Middle frontal gyrus (tissue), 1 donor: ENCODE results near the gene IL2RA.
"Not testable (repeated sequence)": the region's sequence is repeated elsewhere in the genome, so short reads cannot be mapped to it uniquely, and the experiment has no call there.

Experiments
- DNase-seq: peaks from one replicate; pipeline ENCODE4 v3.0.0-alpha.2; 2015; ENCODE audit warnings: low spot score; ENCODE audit errors: extremely low spot score

IL2RA gene

DNA sequence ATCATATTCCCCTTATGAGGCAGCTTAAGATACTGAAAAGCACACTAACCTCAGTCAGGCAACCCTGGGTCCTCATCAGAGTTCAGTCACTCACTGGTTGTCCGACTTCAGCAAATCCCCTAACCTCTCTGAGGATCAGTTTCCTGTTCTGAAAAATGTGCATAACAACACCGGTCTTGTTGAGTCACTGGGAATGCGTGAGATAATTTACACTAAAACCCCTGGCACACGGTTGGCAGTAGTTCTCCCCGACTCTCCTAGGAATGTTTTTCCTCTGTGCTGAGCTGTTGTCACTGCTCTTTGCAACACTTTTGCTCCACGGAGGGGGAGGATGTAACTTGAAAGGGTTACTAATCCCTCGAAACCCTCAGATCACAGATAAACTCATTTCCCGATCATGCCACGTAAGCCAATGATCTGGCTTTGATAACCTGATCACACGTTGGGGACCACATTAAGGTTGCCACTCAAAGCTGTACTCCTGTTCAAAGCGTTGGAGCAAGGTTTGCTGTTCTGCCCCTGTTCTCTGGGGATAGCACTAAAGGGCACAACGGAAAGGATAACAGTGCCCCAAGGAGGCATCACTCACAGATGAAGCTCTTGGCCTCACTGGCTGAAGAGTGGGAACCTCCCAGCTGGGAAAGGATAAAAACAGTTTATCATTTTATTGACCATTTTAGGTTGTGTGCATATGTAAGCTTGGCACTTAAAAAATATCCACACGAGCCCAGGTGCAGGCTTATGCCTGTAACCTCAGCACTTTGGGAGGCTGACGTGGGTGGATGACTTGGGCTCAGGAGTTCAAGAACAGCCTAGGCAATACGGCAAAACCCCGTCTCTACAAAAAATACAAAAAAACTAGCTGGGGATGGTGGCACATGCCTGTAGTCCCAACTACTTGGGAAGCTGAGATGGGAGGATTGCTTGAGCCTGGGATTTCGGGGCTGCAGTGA, 21.6 kb upstream of the IL2RA start:
- no peak for DNase-seq

DNA sequence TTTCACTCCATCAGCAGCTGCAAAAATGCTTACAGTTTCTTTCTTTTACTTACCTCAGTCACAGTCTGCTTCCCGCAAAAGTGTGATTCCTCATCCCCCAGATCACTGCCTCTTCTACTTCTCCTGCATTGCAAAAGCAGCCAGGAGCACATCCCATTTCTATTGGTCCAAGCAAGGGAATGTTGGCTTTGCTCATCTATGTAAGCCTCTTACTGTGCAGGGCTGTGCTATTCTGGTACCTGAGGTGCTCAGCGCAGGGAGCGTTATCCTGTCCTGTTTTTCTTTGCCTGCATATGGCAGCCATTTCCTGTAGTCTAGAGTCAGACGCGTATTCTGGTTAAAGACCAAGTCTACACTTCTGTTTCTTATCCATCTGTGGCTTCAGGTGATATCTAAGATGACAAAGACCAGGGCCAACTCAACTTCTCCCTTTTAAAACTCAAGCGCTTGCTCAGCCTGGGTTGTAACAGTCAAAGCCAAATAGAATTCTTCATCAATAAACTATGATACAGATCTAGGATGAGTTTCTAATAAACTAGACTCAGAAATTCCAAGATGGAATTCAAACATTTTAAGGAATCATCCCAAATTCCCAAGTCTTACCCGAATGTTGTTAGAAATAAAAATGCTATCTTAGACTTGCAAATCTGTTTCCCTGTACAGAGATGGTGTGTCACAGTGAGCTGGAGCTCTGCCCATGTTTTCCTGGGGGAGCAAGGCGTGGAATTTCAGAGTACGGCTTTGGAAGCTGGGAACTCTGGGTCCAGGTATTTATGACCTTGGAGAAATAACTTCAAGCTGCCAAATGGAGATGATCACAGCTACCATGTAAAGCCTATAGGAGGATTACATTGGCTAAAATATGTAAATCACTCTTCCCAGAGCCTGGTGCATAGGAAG, 20.6 kb upstream of the IL2RA start:
- no peak for DNase-seq

DNA sequence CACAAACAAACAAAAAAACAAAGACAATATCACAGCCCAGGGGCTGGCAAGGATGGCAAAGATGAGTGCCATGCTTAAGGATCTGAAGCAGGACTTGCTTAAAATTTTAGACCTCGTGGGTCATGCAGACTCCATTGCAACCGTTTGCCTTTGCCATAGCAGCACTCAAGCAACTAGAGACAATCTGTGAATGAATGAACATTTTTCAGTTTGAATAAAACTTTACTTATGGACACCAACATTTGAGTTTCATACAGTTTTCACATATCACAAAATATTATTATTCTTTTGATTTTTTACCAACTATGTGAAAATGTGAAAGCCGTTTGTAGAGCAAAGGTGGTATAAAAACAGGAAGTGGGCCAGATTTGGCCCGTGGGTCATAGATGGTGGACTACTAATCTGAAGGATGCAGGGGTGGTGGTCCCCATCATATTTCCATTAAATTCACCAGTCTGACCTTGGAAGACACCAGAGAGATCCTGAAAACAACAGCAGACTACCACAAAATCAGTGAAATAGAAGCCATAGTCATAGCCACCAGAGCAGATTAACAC, 18.3 kb upstream of the IL2RA start:
- DNase-seq: no peak

DNA sequence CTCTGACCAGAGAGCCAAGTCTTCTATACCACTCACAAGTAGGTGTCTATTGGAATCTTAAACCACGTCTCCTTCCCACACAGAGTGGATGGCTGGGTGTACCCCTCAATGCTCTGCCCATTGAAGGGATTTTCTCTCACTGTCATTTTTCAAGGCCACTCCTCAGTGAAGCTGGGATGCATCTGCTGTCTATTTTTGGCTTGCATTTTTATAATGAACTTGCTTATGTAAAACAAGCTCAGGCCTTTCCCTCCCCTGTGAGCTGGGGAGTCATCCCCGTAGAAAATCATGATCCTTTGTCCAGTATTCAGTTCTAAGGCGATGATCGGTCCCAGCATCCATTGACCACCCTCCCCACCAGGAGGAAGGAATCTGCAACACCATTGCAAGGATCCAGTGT, 16.9 kb upstream of the IL2RA start:
- no peak for DNase-seq

DNA sequence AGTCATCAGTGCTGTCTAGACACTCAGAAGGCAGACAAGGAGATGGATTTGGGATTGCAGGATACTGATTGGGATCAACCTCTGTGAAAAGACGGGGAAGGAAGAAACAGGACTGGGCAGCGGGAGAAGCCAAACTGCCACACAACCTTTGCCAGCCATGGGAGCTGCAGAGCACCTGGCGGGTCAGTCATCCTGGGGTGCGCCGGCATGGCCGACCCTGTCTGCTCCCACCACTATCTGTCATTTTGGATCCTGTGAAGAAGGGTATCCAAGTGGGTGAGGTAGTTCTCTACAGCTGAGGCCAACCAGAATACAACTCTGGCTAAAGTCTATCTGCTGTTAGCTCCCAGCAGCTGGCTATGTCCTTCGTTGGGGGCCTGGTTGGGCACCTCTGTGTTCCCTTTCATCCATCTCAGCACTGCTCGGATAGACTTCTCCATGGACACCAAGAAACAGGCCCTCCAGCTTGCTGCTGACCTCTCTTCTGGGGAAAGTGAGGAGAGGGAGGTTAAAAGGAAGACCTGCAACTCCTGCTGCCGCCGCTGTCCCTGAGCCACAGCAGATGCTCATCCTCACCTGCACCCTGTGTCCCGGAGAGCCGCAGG, 15.0 kb upstream of the IL2RA start:
- no peak for DNase-seq

DNA sequence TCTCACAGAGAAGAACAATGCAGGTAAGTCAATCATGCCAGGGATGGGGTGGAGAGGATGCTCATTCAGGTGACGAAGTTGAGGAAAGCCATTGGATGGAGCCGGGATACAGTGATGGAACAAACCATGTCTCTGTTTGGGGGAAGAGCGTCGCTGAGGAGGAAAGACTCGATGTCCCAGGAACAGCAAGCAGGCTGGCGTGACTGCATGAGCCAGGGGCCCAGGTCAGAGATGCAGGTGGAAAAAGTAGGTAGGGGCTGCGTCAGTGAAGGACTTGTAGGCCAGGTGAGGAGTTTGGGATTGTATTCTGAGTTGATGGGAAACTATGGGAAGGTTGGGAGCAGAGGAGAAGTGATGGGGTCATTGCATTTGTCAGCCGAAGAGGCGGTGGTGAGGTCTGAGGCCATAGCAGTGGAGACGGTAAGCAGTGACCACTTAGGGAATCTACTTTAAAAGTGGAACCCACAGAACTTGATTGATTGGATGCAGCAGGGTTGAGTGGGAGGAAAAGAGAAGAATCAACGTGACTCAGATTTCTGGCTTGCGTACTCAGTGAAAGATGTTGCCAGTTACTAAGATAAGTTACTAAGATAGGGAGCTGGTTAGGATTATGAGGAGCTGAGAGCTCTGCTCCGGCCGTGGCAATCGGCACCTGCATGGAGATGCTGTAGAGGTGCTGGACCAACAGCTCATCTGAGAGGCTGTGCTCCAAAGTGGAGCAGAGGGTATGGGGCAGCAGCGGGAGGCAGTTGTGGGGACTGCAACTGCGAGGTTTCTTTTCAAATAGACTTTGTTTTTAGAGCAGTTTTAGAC, 12.5 kb upstream of the IL2RA start:
- no peak for DNase-seq

GRCh38 chr10:6072215-6072934, 10.2 kb upstream of the IL2RA start:
- DNase-seq: no peak

GRCh38 chr10:6071181-6072175, 9.3 kb upstream of the IL2RA start:
- no peak for DNase-seq

GRCh38 chr10:6070660-6071059, 8.5 kb upstream of the IL2RA start:
- DNase-seq: no peak

DNA sequence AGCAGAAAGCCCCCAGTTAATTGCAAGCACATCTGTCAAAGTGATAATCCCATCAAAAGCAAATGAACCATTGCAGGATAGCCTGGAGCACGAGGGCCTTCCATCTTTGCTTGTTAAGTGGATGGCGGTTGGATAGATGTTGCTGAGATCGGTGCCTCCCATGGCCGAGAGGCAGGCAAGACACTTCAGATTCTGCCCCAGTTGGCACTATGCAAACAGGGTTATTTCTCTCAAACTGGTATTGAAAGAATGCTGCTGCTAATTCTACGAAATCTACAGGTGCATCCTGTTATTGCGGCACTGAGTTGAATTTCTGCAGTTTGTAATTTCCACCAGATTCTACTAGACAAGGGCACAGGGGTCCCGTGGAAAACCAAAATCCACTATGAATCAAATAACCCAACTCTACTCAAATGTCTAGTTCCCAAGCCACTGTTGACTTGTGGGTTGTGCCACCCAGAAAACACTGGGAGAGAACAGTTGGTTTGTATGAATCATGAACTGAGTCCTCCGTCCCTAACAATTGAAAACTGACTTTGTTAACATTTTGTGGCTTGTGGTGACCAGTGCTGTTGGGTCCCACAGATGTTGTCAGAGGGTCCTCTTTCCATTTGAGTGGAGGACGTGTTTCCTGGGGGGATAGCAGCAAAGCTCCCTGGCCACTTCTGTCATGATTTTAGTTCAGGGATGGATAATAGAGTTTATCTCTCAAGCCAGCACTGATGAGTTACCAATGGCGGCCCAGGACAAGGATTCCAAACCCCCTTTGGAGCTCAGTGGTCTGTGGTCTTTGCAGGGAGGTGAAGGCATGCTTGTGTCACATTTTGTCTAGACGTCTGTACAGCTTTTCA, 7.1 kb upstream of the IL2RA start:
- DNase-seq: no peak

- DNase-seq: no peak
Observed at GRCh38 chr10:6068422-6068821, 6.3 kb upstream of the IL2RA start.

DNA sequence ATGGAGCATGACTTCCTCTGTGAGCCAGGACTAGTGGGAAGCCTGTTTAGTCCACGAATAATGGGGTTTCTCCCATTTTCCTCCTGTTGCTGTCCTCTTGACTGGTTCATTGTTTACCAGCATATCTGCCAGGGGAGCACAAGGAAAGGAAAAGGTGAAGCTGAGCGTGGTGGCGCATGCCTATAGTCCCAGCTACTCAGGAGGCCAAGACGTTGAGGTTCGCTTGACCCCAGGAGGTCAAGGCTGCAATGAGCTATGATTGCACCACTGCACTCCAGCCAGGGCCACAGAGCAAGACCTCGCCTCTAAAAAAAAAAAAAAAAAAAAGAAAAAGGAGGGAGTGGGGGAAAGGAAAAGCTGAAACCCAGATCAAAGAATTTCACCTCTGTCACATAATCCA, 5.8 kb upstream of the IL2RA start:
- no peak for DNase-seq

DNA sequence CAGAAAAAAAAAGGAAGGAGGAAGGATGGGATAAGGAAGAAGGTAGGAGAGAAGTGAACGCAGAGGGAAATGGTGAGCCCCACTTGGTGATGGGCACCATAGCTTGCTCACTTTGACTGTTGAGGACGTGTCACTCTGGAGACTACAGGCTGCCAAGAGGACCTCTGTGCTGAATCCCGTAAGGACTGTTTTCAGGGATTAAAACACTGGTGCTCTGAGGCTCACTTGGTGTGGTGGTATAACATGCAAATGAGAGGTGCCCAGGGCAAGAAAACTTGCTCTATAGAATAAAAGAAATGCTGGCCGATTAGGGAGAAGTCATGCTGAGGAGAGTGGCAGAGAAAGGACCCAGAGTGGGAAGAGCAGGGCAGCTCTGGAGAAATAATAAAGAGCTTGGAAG, 5.3 kb upstream of the IL2RA start:
- DNase-seq: no peak

GRCh38 chr10:6065835-6066234, 3.7 kb upstream of the IL2RA start:
- no peak for DNase-seq

GRCh38 chr10:6065406-6065805, 3.2 kb upstream of the IL2RA start:
- DNase-seq: no peak

DNA sequence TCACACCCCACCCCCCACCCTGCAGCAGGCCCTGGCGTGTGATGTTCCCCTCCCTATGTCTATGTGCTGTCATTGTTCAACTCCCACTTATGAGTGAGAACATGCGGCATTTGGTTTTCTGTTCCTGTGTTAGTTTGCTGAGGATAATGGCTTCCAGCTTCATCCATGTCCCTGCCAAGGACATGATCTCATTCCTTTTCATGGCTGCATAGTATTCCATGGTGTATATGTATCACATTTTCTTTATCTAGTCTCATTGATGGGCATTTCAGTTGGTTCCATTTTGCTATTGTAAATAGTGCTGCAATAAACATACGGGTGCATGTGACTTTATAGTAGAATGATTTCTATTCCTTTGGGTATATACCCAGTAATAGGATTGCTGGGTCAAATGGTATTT, 2.6 kb upstream of the IL2RA start:
- not testable (repeated sequence) for DNase-seq

DNA sequence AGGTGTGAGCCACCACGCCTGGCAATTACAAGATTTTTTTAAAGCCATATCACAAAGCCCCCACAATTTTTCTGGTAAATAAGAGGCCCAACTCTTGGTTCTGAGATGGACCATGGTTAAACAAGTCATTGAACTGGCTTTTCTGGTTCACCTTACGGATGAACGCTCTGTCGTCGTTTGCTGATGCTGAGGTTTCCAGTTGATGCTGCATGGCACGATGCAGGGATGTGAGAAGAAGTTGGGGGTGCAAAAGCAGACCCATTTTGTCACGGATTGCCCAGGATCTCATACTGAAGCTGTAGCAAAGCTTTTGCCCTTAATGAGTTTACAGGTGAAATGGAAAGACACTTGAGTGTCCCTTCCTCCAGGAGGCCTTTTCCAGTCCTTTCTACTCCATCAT, 2.0 kb upstream of the IL2RA start:
- DNase-seq: no peak

- no peak for DNase-seq
Observed at GRCh38 chr10:6061056-6061455, 1.1 kb downstream of the IL2RA start.
